H1 (cell line): ENCODE measurements around the gene CDH20. TPM values are rescaled to one million over a fixed set of nuclear protein-coding genes. Genes with fewer than 3 reads are reported as not detected.

ENCODE experiments used
- CTCF ChIA-PET: fragments of 300-600 bp; sonication (Branson Sonifier 250); formaldehyde crosslinking; loops from one replicate; lab custom pipeline; 2021; ENCODE audit not compliant: partially characterized antibody; lab: Charles Lee
- POLR2A ChIA-PET: fragments of 300-600 bp; sonication (Branson Sonifier 250); formaldehyde crosslinking; loops from one replicate; lab custom pipeline; 2021; ENCODE audit warnings: inconsistent platforms; ENCODE audit not compliant: partially characterized antibody; lab: Charles Lee
- DNase-seq, 2 experiments: peaks; one replicate each; pipeline versions ENCODE4 v3.0.0 to v3.0.0-alpha.2; 2010 to 2022; ENCODE audit warnings: low spot score in 2 of 2, low read depth in 1 of 2, mixed read lengths in 1 of 2
- FAIRE-seq: peaks from 2 replicates; lab custom pipeline; 2011; peaks lifted over from hg19 to GRCh38; lab: Jason Lieb, UNC
- H2AFZ ChIP-seq: 2 replicates; pipeline ENCODE4 v1.8.1; 2012; ENCODE audit warnings: low read length, inconsistent platforms
- H2AK5ac ChIP-seq: 2 replicates; pipeline ENCODE4 v1.6.1; 2013; ENCODE audit warnings: low read depth, low read length
- H2BK120ac ChIP-seq: replicated peaks from 2 replicates; pipeline ENCODE3; 2013; ENCODE audit warnings: low read depth, low read length, inconsistent platforms
- H2BK12ac ChIP-seq: 2 replicates; pipeline ENCODE4 v1.6.1; 2013; ENCODE audit warnings: low read depth, low read length
- H2BK15ac ChIP-seq: 2 replicates; pipeline ENCODE4 v1.6.1; 2013; ENCODE audit warnings: low read length
- H2BK20ac ChIP-seq: 2 replicates; pipeline ENCODE4 v1.6.1; 2013; ENCODE audit warnings: low read length
- H2BK5ac ChIP-seq: 2 replicates; pipeline ENCODE4 v1.6.1; 2013; ENCODE audit warnings: low read depth, low read length
- H3K14ac ChIP-seq: 2 replicates; pipeline ENCODE4 v1.6.1; 2013; ENCODE audit warnings: inconsistent platforms; ENCODE audit not compliant: insufficient read length
- H3K18ac ChIP-seq: 2 replicates; pipeline ENCODE4 v1.6.1; 2013; ENCODE audit warnings: low read length; ENCODE audit errors: extremely low read depth
- H3K23ac ChIP-seq: 2 replicates; pipeline ENCODE4 v1.6.1; 2013; ENCODE audit warnings: inconsistent platforms; ENCODE audit not compliant: insufficient read length
- H3K23me2 ChIP-seq: 2 replicates; pipeline ENCODE4 v1.6.1; 2013; ENCODE audit warnings: low read depth, low read length
- H3K27ac ChIP-seq: 2 replicates; pipeline ENCODE4 v1.6.1; 2011; ENCODE audit warnings: low read depth, low read length, inconsistent platforms
- H3K27me3 ChIP-seq, 4 experiments: replicated peaks in 1 of 4; 1 replicate in 1 of 4; 2 replicates in 3 of 4; pipeline versions ENCODE4 v1.6.1 to v1.8.1; 2011 to 2013; ENCODE audit warnings: low read length in 3 of 4, mild to moderate bottlenecking in 3 of 4, inconsistent platforms in 2 of 4, mixed read lengths in 2 of 4, moderate library complexity in 1 of 4; ENCODE audit not compliant: control insufficient read depth in 3 of 4, insufficient read depth in 3 of 4; ENCODE audit errors: extremely low read depth in 1 of 4
- H3K36me3 ChIP-seq, 4 experiments: 2 replicates each; pipeline versions ENCODE4 v1.6.1 to v1.8.1; 2011 to 2013; ENCODE audit warnings: mild to moderate bottlenecking in 4 of 4, low read length in 3 of 4, moderate library complexity in 2 of 4, control low read depth in 1 of 4, inconsistent platforms in 1 of 4; ENCODE audit not compliant: insufficient read depth in 4 of 4, control insufficient read depth in 2 of 4
- H3K4ac ChIP-seq: replicated peaks from 2 replicates; pipeline ENCODE3; 2013; ENCODE audit warnings: low read length, low read depth, mixed read lengths, inconsistent platforms; ENCODE audit not compliant: insufficient read length
- H3K4me1 ChIP-seq, 4 experiments: replicated peaks in 1 of 4; 1 replicate in 1 of 4; 2 replicates in 3 of 4; pipeline versions ENCODE4 v1.6.1 to v1.8.1; 2011 to 2013; ENCODE audit warnings: low read length in 3 of 4, inconsistent platforms in 2 of 4, mixed read lengths in 1 of 4; ENCODE audit not compliant: insufficient read depth in 4 of 4, control insufficient read depth in 3 of 4
- H3K4me2 ChIP-seq, 2 experiments: 2 replicates each; pipeline versions ENCODE4 v1.6.1 to v1.8.1; 2011 to 2013; ENCODE audit warnings: low read depth in 2 of 2, low read length in 2 of 2, control low read depth in 1 of 2, inconsistent platforms in 1 of 2, mild to moderate bottlenecking in 1 of 2; ENCODE audit not compliant: insufficient read depth in 1 of 2
- H3K4me3 ChIP-seq, 4 experiments: fragments of 200-600, 300-600 bp in 1 of 4; sonication (generic), shearing (Covaris generic), sonication (Bioruptor Twin) in 1 of 4; 2 replicates each; pipeline versions ENCODE4 v1.5.1 to v1.8.1; 2011 to 2016; ENCODE audit warnings: low read length in 4 of 4, low read depth in 3 of 4, control low read depth in 2 of 4, inconsistent platforms in 2 of 4, mild to moderate bottlenecking in 2 of 4, mixed read lengths in 1 of 4, moderate library complexity in 1 of 4; ENCODE audit not compliant: insufficient read depth in 2 of 4; ENCODE audit errors: extremely low read depth in 1 of 4
- H3K56ac ChIP-seq: replicated peaks from 2 replicates; pipeline ENCODE3; 2013; ENCODE audit warnings: low read depth, mild to moderate bottlenecking, mixed read lengths, low read length, inconsistent platforms; ENCODE audit not compliant: insufficient read length
- H3K79me1 ChIP-seq: 2 replicates; pipeline ENCODE4 v1.6.1; 2013; ENCODE audit warnings: low read depth, low read length, control low read depth
- H3K79me2 ChIP-seq, 2 experiments: 2 replicates each; pipeline versions ENCODE4 v1.6.1 to v1.8.1; 2012 to 2013; ENCODE audit warnings: low read length in 2 of 2, mild to moderate bottlenecking in 2 of 2, inconsistent platforms in 1 of 2; ENCODE audit not compliant: insufficient read depth in 2 of 2, control insufficient read depth in 1 of 2
- H3K9ac ChIP-seq, 4 experiments: replicated peaks in 1 of 4; 1 replicate in 1 of 4; 2 replicates in 3 of 4; pipeline versions ENCODE4 v1.6.1 to v1.8.1; 2011 to 2013; ENCODE audit warnings: low read depth in 3 of 4, low read length in 3 of 4, control low read depth in 2 of 4, mild to moderate bottlenecking in 2 of 4, moderate library complexity in 2 of 4, inconsistent platforms in 1 of 4; ENCODE audit errors: extremely low read depth in 1 of 4
- H3K9me3 ChIP-seq, 2 experiments: 2 replicates each; pipeline versions ENCODE4 v1.6.1 to v1.8.1; 2012 to 2013; ENCODE audit warnings: mild to moderate bottlenecking in 2 of 2, moderate library complexity in 2 of 2, control low read depth in 1 of 2, inconsistent platforms in 1 of 2, low read depth in 1 of 2, low read length in 1 of 2, mixed read lengths in 1 of 2; ENCODE audit not compliant: insufficient read depth in 2 of 2
- H4K20me1 ChIP-seq, 2 experiments: replicated peaks in 1 of 2; 2 replicates each; pipeline versions ENCODE3 to v1.8.1; 2011 to 2013; ENCODE audit warnings: inconsistent platforms in 2 of 2, low read length in 2 of 2, mild to moderate bottlenecking in 1 of 2; ENCODE audit not compliant: insufficient read depth in 2 of 2, control insufficient read depth in 1 of 2
- H4K5ac ChIP-seq: 2 replicates; pipeline ENCODE4 v1.6.1; 2013; ENCODE audit warnings: low read length, low read depth, mixed read lengths, inconsistent platforms; ENCODE audit not compliant: insufficient read length
- H4K8ac ChIP-seq: 2 replicates; pipeline ENCODE4 v1.8.0; 2013; ENCODE audit warnings: mild to moderate bottlenecking, moderate library complexity, low read length, inconsistent platforms; ENCODE audit not compliant: insufficient read depth; ENCODE audit errors: extremely low read depth
- H4K91ac ChIP-seq: replicated peaks from 2 replicates; pipeline ENCODE3; 2013; ENCODE audit warnings: low read length, mixed read lengths, inconsistent platforms; ENCODE audit not compliant: insufficient read length
- BACH1 ChIP-seq: IDR thresholded peaks from 2 replicates; pipeline ENCODE4 v1.6.1; 2012; ENCODE audit warnings: low read length, improper control_type of control experiment
- POU5F1 ChIP-seq: IDR thresholded peaks from 2 replicates; pipeline ENCODE4 v1.6.1; 2011; ENCODE audit warnings: low read depth, mild to moderate bottlenecking, low read length, moderate library complexity
- SP1 ChIP-seq: IDR thresholded peaks from 2 replicates; pipeline ENCODE4 v1.6.1; 2011; ENCODE audit warnings: low read depth, low read length
- SRF ChIP-seq: IDR thresholded peaks from 2 replicates; pipeline ENCODE4 v1.6.1; 2011; ENCODE audit warnings: mild to moderate bottlenecking, low read depth, low read length, moderate library complexity
- SUZ12 ChIP-seq: fragments of 200-600 bp; sonication (generic); IDR thresholded peaks from 2 replicates; pipeline ENCODE4 v1.6.1; 2012; ENCODE audit warnings: mild to moderate bottlenecking, inconsistent platforms, low read length, moderate library complexity, mixed read lengths
- WGBS, 2 experiments: shearing (Covaris generic) in 1 of 2; methylation state at CpG; one replicate each; pipeline versions ENCODE4 v1.1.6 to v1.1.7; 2013 to 2015; ENCODE audit warnings: low lambda C conversion rate in 2 of 2, mixed read lengths in 2 of 2, inconsistent platforms in 1 of 2, low coverage in 1 of 2, missing lambda C conversion rate in 1 of 2; ENCODE audit not compliant: insufficient replicate concordance in 2 of 2, insufficient coverage in 1 of 2, insufficient read length in 1 of 2; ENCODE audit errors: extremely low coverage in 1 of 2, missing lambda C conversion rate in 1 of 2; 5-methylcytosine and 5-hydroxymethylcytosine counted together
- polyA plus RNA-seq, 7 experiments: library from polyadenylated mRNA; depleted of rRNA in 3 of 7; stranded (reverse) in 5 of 7; unstranded in 2 of 7; fragments of >200 nt in 5 of 7; fragments of 200-250 nt in 2 of 7; gene quantifications; 1 replicate in 5 of 7; 2 replicates in 1 of 7; 4 replicates in 1 of 7; pipeline versions ENCODE4 v1.2.1 to v1.2.3, GENCODE V29; 2011 to 2013; ENCODE audit warnings: missing spikeins in 2 of 7, mixed read lengths in 2 of 7
- total RNA-seq: library from RNA; stranded (reverse); fragmentation: NEBNext Ultra II Directional; extraction: Animal tissue kit (Norgen Biotek cat#: 25700); gene quantifications from 2 replicates; pipeline ENCODE4 v1.2.1, GENCODE V29; 2021

CDH20 gene
- total and polyA plus RNA-seq, 2 of the 8 experiments (the other 6 are each of a cell fraction or from before 2014, with no cell fraction given) = 0.07 to 0.12 TPM

GRCh38 chr18:61531182-61531581, 198.0 kb downstream of the CDH20 start:
- WGBS, 2 experiments = 89% methylated on average over 6 of the region's 6 CpGs; no CpG with 5 or more reads in 1 of the 2 experiments
- ChIA-PET POLR2A (no interaction called here), CTCF (no interaction called here)
- H3K4me1 ChIP-seq = 0 out of 7 replicates have a peak, but pooled peaks cover 0 to 2% (median 0%) of the 10 kb centered on the region in 4 experiments
- TF ChIP-seq SRF = no peak
- no peak for TF ChIP-seq SP1
- TF ChIP-seq POU5F1 = no peak
- no peak for TF ChIP-seq BACH1
- no peak for TF ChIP-seq SUZ12
- H4K8ac ChIP-seq = no peak overlapping the region
- H3K56ac ChIP-seq = no peak overlapping the region
- H2BK12ac ChIP-seq = no peak overlapping the region
- no peak overlapping the region for H3K9ac ChIP-seq
- H2BK120ac ChIP-seq = no peak overlapping the region
- H2AFZ ChIP-seq = no peak overlapping the region
- H3K79me2 ChIP-seq = no peaks in the 10 kb centered on the region
- H3K14ac ChIP-seq = no peak overlapping the region
- no peaks in the 10 kb centered on the region for H3K79me1 ChIP-seq
- FAIRE-seq (no peak), DNase-seq (no peak)
- no peak overlapping the region for H2BK5ac ChIP-seq
- no peaks in the 10 kb centered on the region for H4K20me1 ChIP-seq
- H3K36me3 ChIP-seq = no peaks in the 10 kb centered on the region
- H3K23me2 ChIP-seq = peaks cover 2% of the 10 kb centered on the region; the same call in 1 of the 2 replicates
- no peak overlapping the region for H3K23ac ChIP-seq
- no peak overlapping the region for H3K4me3 ChIP-seq
- H3K27ac ChIP-seq = no peak overlapping the region
- H2BK20ac ChIP-seq = no peak overlapping the region
- no peak overlapping the region for H3K4ac ChIP-seq
- H3K27me3 ChIP-seq = no peaks in the 10 kb centered on the region
- no peak overlapping the region for H4K5ac ChIP-seq
- no peak overlapping the region for H3K18ac ChIP-seq
- H2BK15ac ChIP-seq = no peak overlapping the region
- no peak overlapping the region for H2AK5ac ChIP-seq
- no peaks in the 10 kb centered on the region for H3K9me3 ChIP-seq
- no peak overlapping the region for H3K4me2 ChIP-seq
- no peak overlapping the region for H4K91ac ChIP-seq
